IMR-90 (cell line): Measurements from ENCODE around the gene MMP2. TPM values are rescaled to one million over a fixed set of nuclear protein-coding genes. Genes with fewer than 3 reads are reported as not detected.

Experiments used
- ATAC-seq: fragments of 200-7000 bp; cut with Tn5 transposase; 2 replicates; pipeline ENCODE4 v1.9.1; 2020; ENCODE audit warnings: low read depth, mild to moderate bottlenecking, moderate library complexity
- BruUV-seq: library from RNA; stranded (reverse); fragments of 400-500 nt; replicated peaks from 2 replicates; lab custom pipeline; 2021; lab: Mats Ljungman, UMichigan
- CTCF ChIA-PET: fragments of 300-600 bp; formaldehyde crosslinking; extraction: SDS; loops from one replicate; lab custom pipeline; 2021; ENCODE audit warnings: antibody characterized with exemption; lab: Yijun Ruan, JAX
- POLR2A ChIA-PET: fragments of 300-600 bp; sonication (Branson Sonifier 250); formaldehyde crosslinking; loops from one replicate; lab custom pipeline; 2022; ENCODE audit warnings: antibody characterized with exemption; ENCODE audit not compliant: unreplicated experiment; lab: Charles Lee
- DNase-seq: peaks from one replicate; pipeline ENCODE4 v3.0.0; 2013
- H2AFZ ChIP-seq: replicated peaks from 2 replicates; pipeline ENCODE3; 2013; ENCODE audit warnings: low read length, mild to moderate bottlenecking; ENCODE audit not compliant: poor library complexity
- H2AK5ac ChIP-seq: 2 replicates; pipeline ENCODE4 v1.6.1; 2013; ENCODE audit warnings: low read depth, low read length, inconsistent platforms
- H2AK9ac ChIP-seq: replicated peaks from 2 replicates; pipeline ENCODE3; 2013; ENCODE audit warnings: mild to moderate bottlenecking, low read depth, low read length, moderate library complexity; ENCODE audit not compliant: poor library complexity
- H2BK120ac ChIP-seq: 2 replicates; pipeline ENCODE4 v1.6.1; 2013; ENCODE audit warnings: low read depth, low read length, inconsistent platforms
- H2BK15ac ChIP-seq: 3 replicates; pipeline ENCODE4 v1.6.1; 2013; ENCODE audit warnings: low read depth, low read length, inconsistent platforms
- H2BK20ac ChIP-seq: 2 replicates; pipeline ENCODE4 v1.6.1; 2013; ENCODE audit warnings: low read depth, mild to moderate bottlenecking, inconsistent platforms, low read length, moderate library complexity
- H2BK5ac ChIP-seq: 2 replicates; pipeline ENCODE4 v1.6.1; 2013; ENCODE audit warnings: mild to moderate bottlenecking, low read depth, low read length, inconsistent platforms; ENCODE audit not compliant: poor library complexity, severe bottlenecking
- H3K14ac ChIP-seq: replicated peaks from 2 replicates; pipeline ENCODE4 v1.6.1; 2013; ENCODE audit warnings: low read depth, low read length, inconsistent platforms
- H3K18ac ChIP-seq: 2 replicates; pipeline ENCODE4 v1.6.1; 2013; ENCODE audit warnings: low read depth, low read length, control low read depth
- H3K23ac ChIP-seq: 2 replicates; pipeline ENCODE4 v1.6.1; 2013; ENCODE audit warnings: low read depth, low read length, inconsistent platforms
- H3K27ac ChIP-seq: 2 replicates; pipeline ENCODE4 v1.5.1; 2013; ENCODE audit warnings: mild to moderate bottlenecking, control low read depth, low read length; ENCODE audit not compliant: insufficient read depth
- H3K27me3 ChIP-seq: 2 replicates; pipeline ENCODE4 v1.6.1; 2013; ENCODE audit warnings: low read length; ENCODE audit not compliant: control insufficient read depth, insufficient read depth
- H3K36me3 ChIP-seq: 2 replicates; pipeline ENCODE4 v1.6.1; 2013; ENCODE audit warnings: low read length, mixed read lengths; ENCODE audit not compliant: control insufficient read depth, insufficient read depth
- H3K4ac ChIP-seq: 2 replicates; pipeline ENCODE4 v1.6.1; 2013; ENCODE audit warnings: low read depth, low read length, inconsistent platforms
- H3K4me1 ChIP-seq: 2 replicates; pipeline ENCODE4 v1.6.1; 2013; ENCODE audit warnings: low read length, mixed read lengths; ENCODE audit not compliant: control insufficient read depth, insufficient read depth
- H3K4me2 ChIP-seq: 2 replicates; pipeline ENCODE4 v1.6.1; 2013; ENCODE audit warnings: low read depth, mild to moderate bottlenecking, control low read depth, low read length, moderate library complexity
- H3K4me3 ChIP-seq: 2 replicates; pipeline ENCODE4 v1.5.1; 2013; ENCODE audit warnings: low read depth, mild to moderate bottlenecking, control low read depth, low read length, moderate library complexity; ENCODE audit not compliant: insufficient read depth
- H3K56ac ChIP-seq: 2 replicates; pipeline ENCODE4 v1.6.1; 2013; ENCODE audit warnings: low read length, inconsistent platforms; ENCODE audit not compliant: insufficient read depth; ENCODE audit errors: extremely low read depth
- H3K79me1 ChIP-seq, 2 experiments: 2 replicates each; pipeline ENCODE4 v1.6.1; 2013; ENCODE audit warnings: low read length in 2 of 2, inconsistent platforms in 1 of 2, low read depth in 1 of 2
- H3K9ac ChIP-seq: 2 replicates; pipeline ENCODE4 v1.6.1; 2013; ENCODE audit warnings: low read depth, low read length, control low read depth
- H3K9me1 ChIP-seq: 2 replicates; pipeline ENCODE4 v1.6.1; 2013; ENCODE audit warnings: low read length, inconsistent platforms; ENCODE audit not compliant: insufficient read depth
- H3K9me3 ChIP-seq: 2 replicates; pipeline ENCODE4 v1.6.1; 2013; ENCODE audit warnings: low read length; ENCODE audit not compliant: control insufficient read depth, insufficient read depth
- H4K20me1 ChIP-seq: 2 replicates; pipeline ENCODE4 v1.6.1; 2013; ENCODE audit warnings: low read length, inconsistent platforms; ENCODE audit not compliant: insufficient read depth
- H4K5ac ChIP-seq: 2 replicates; pipeline ENCODE4 v1.6.1; 2013; ENCODE audit warnings: mild to moderate bottlenecking, low read depth, low read length, control low read depth
- H4K8ac ChIP-seq, 2 experiments: 2 replicates each; pipeline ENCODE4 v1.6.1; 2013; ENCODE audit warnings: low read depth in 2 of 2, low read length in 2 of 2, control low read depth in 1 of 2, inconsistent platforms in 1 of 2
- H4K91ac ChIP-seq: 2 replicates; pipeline ENCODE4 v1.6.1; 2013; ENCODE audit warnings: low read depth, low read length, inconsistent platforms; ENCODE audit not compliant: insufficient read depth
- CEBPB ChIP-seq: IDR thresholded peaks from 2 replicates; pipeline ENCODE4 v1.6.1; 2012; ENCODE audit warnings: low read depth, low read length, improper control_type of control experiment
- CHD1 ChIP-seq: IDR thresholded peaks from 2 replicates; pipeline ENCODE4 v1.6.1; 2012; ENCODE audit warnings: low read depth, low read length, improper control_type of control experiment
- MAZ ChIP-seq: IDR thresholded peaks from 2 replicates; pipeline ENCODE4 v1.6.1; 2012; ENCODE audit warnings: low read depth, mild to moderate bottlenecking, low read length, improper control_type of control experiment, moderate library complexity, borderline replicate concordance
- MXI1 ChIP-seq: IDR thresholded peaks from 2 replicates; pipeline ENCODE4 v1.6.1; 2012; ENCODE audit warnings: low read depth, mild to moderate bottlenecking, low read length, moderate library complexity, borderline replicate concordance
- WGBS, 2 experiments: methylation state at CpG; one replicate each; pipeline versions ENCODE4 v1.1.5 to v1.1.7; 2013; ENCODE audit warnings: missing lambda C conversion rate in 2 of 2; ENCODE audit not compliant: insufficient read length in 1 of 2; ENCODE audit errors: extremely low coverage in 2 of 2; 5-methylcytosine and 5-hydroxymethylcytosine counted together
- dilution Hi-C: fragments of 300-500 bp; cut with HindIII; formaldehyde crosslinking; loops from one replicate; pipeline ENCODE4 v1.14.3; 2018; ENCODE audit warnings: low sequenced_read_pairs; ENCODE audit not compliant: unreplicated experiment
- in situ Hi-C: fragments of 300-500 bp; cut with MboI; formaldehyde crosslinking; loops from 3 replicates; pipeline ENCODE4 v1.14.3; 2019; ENCODE audit warnings: low sequenced_read_pairs, inconsistent platforms, mixed read lengths
- intact Hi-C: fragments of 100-400 bp; cut with micrococcal nuclease; formaldehyde crosslinking; loops from 2 replicates; pipeline ENCODE4 v1.10.0; 2022
- polyA plus RNA-seq, 3 experiments: library from polyadenylated mRNA; depleted of rRNA; stranded (reverse); fragments of >200 nt; gene quantifications; 2 replicates each; pipeline ENCODE4 v1.2.3, GENCODE V29; 2012; ENCODE audit warnings: low replicate concordance in 1 of 3
- total RNA-seq: library from RNA; depleted of rRNA; stranded (reverse); fragments of >200 nt; gene quantifications from 2 replicates; pipeline ENCODE4 v1.2.3, GENCODE V29; 2012
- TF ChIP-seq, protein P1 (sequence below): fragments of 150-350 bp; IDR thresholded peaks from 2 replicates; pipeline ENCODE4 v1.6.1; 2017; ENCODE audit warnings: mild to moderate bottlenecking, antibody characterized with exemption, low read length, low read depth

The MMP2 gene
- total and polyA plus RNA-seq, 2 of the 4 experiments (the other 2 are of a cell fraction): 240 to 574 TPM

DNA sequence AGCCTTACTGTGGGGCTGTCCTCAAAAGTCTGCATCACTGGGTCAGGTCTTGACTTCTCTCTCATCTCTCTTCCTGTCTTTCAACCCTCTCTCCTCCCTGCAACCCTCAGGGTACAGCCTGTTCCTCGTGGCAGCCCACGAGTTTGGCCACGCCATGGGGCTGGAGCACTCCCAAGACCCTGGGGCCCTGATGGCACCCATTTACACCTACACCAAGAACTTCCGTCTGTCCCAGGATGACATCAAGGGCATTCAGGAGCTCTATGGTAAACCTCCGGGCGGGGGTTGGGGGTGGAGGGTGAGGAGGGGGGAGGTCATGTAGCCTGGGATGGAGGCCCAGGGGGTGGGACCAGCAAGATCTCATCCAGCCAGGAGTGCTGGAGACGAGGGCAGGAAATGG is 12.7 kb downstream of the MMP2 start:
- POLR2A ChIA-PET: no interaction called here
- Histone ChIP-seq H2BK5ac (no peak overlapping the region), H2AK9ac (no peak overlapping the region), H4K91ac (no peak overlapping the region), H4K20me1 (peaks cover 9% of the 10 kb centered on the region; the same call in 1 of the 2 replicates), H2AFZ (no peak overlapping the region), H3K23ac (no peak overlapping the region), H3K14ac (no peak overlapping the region), H2BK120ac (no peak overlapping the region), H3K36me3 (peaks cover 77% of the 10 kb centered on the region), H2BK20ac (no peak overlapping the region), H3K4me2 (no peak overlapping the region), H3K27ac (no peak overlapping the region), H3K18ac (no peak overlapping the region), H2AK5ac (no peak overlapping the region), H3K56ac (no peak overlapping the region), H3K9me3 (no peaks in the 10 kb centered on the region), H3K79me1 (peaks cover 0 to 5% of the 10 kb centered on the region in 2 experiments; a peak in 1 of 4 replicates), H4K5ac (no peak overlapping the region), H3K27me3 (no peaks in the 10 kb centered on the region), H4K8ac (no peak overlapping the region), H3K4me3 (no peak overlapping the region), H3K4ac (no peak overlapping the region), H3K9me1 (peaks cover 12% of the 10 kb centered on the region), H2BK15ac (no peak overlapping the region), H3K4me1 (peaks cover 16% of the 10 kb centered on the region), H3K9ac (no peak overlapping the region)
- in situ Hi-C loops (loop anchor here (25.0 kb wide), 1 partner anchor 871 kb away; no protein-coding TSS in a partner anchor), dilution Hi-C loops (no loop called here), intact Hi-C loops (no loop called here)
- no peak for TF ChIP-seq MAZ
- no peak for TF ChIP-seq CEBPB
- TF ChIP-seq, protein P1, sequence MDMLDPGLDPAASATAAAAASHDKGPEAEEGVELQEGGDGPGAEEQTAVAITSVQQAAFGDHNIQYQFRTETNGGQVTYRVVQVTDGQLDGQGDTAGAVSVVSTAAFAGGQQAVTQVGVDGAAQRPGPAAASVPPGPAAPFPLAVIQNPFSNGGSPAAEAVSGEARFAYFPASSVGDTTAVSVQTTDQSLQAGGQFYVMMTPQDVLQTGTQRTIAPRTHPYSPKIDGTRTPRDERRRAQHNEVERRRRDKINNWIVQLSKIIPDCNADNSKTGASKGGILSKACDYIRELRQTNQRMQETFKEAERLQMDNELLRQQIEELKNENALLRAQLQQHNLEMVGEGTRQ: no peak
- TF ChIP-seq MXI1: no peak
- no peak for TF ChIP-seq CHD1
- BruUV-seq: no TSS peak
- no CpG with 5 or more reads among the region's 7 CpGs for WGBS, 2 experiments
- CTCF ChIA-PET: no interaction called here
- ATAC-seq (no peak), DNase-seq (no peak)
